Body of pancreas (tissue), 4 donors: ENCODE data around the gene NPNT.

Source experiments
- CTCF ChIP-seq, 7 experiments: fragments of 450-650 bp in 4 of 7; fragments of 200-600 bp in 3 of 7; sonication (generic) in 3 of 7; IDR thresholded peaks; one replicate each; pipeline ENCODE4 v1.5.1; 2016 to 2019; ENCODE audit warnings: antibody characterized with exemption in 7 of 7
- POLR2A ChIP-seq, 3 donors: fragments of 450-650 bp; IDR thresholded peaks; one replicate each; pipeline ENCODE4 v1.6.1; 2016; ENCODE audit warnings: antibody characterized with exemption in 3 of 3, mild to moderate bottlenecking in 2 of 3

DNA sequence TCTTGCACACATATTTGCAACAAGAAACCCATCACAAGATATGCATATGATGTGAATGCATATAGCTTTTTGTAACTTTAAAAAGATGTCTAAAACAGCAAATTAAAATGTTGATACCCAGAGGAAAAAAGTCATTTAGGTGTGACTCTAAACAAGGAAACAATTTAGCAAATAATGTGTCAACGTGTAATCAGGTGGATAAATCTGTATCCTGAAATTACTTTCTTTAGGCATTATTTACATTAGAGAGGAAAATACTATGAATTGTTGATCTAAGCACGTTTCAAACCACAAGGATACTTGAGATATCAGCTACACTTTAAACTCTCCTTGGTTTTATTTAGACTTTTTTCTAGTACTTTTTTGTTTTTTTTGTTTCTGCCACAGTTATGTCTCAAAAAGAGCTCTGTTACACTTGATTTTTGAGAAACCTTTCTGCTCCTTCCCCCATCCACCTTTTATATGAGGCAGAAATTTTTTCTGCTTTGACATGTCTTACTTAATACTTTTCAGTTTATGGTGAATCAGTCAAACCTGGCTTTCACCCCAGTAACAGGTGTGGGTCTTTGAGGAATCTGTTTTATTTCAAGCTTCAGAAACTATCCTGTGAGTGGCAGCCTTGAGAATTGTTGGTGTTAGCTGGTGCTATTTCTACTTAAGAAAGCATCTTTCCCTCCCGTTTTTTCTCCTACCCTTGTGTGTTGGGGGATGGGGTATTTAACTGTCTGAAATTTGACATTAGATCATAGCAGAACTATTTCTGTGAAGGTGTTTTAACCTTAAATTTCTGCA is 1.9 kb downstream of the NPNT start:
- TF ChIP-seq CTCF (IDR thresholded peaks at IDR 0.05) (no peak), POLR2A (IDR thresholded peaks at IDR 0.05) (no peak)
